Hepatocyte (in vitro differentiated cells): ENCODE measurements around the gene SPTLC1. TPM values are rescaled to one million over a fixed set of nuclear protein-coding genes. Genes with fewer than 3 reads are reported as not detected.

ENCODE experiments used
- DNase-seq: peaks from one replicate; pipeline ENCODE4 v3.0.0-alpha.2; 2016; ENCODE audit warnings: low spot score
- H2AFZ ChIP-seq: fragments of 200-600 bp; sonication (generic); 2 replicates; pipeline ENCODE4 v1.6.0; 2016; ENCODE audit warnings: antibody characterized with exemption, mild to moderate bottlenecking
- H3K27ac ChIP-seq: fragments of 200-600 bp; sonication (generic); 2 replicates; pipeline ENCODE4 v1.5.1; 2016; ENCODE audit warnings: mild to moderate bottlenecking
- H3K27me3 ChIP-seq: fragments of 200-600 bp; sonication (generic); 2 replicates; pipeline ENCODE4 v1.6.1; 2016
- H3K36me3 ChIP-seq: fragments of 200-600 bp; sonication (generic); replicated peaks from 2 replicates; pipeline ENCODE4 v1.5.1; 2016; ENCODE audit warnings: low read depth; ENCODE audit not compliant: insufficient read depth
- H3K4me1 ChIP-seq: fragments of 200-600 bp; sonication (generic); 2 replicates; pipeline ENCODE4 v1.5.1; 2016; ENCODE audit warnings: mild to moderate bottlenecking, moderate library complexity; ENCODE audit not compliant: insufficient read depth
- H3K4me2 ChIP-seq: fragments of 200-600 bp; sonication (generic); 2 replicates; pipeline ENCODE4 v1.6.0; 2016
- H3K4me3 ChIP-seq: fragments of 200-600 bp; sonication (generic); 2 replicates; pipeline ENCODE4 v1.5.1; 2016; ENCODE audit warnings: mild to moderate bottlenecking
- H3K79me2 ChIP-seq: fragments of 200-600 bp; sonication (generic); 2 replicates; pipeline ENCODE4 v1.6.0; 2017; ENCODE audit warnings: mild to moderate bottlenecking
- H3K9me2 ChIP-seq: fragments of 200-600 bp; sonication (generic); replicated peaks from 2 replicates; pipeline ENCODE4 v1.6.0; 2017; ENCODE audit warnings: mild to moderate bottlenecking; ENCODE audit not compliant: insufficient read depth
- H3K9me3 ChIP-seq: fragments of 200-600 bp; sonication (generic); 2 replicates; pipeline ENCODE4 v1.5.1; 2016; ENCODE audit warnings: low read depth, mild to moderate bottlenecking
- H4K20me1 ChIP-seq: fragments of 200-600 bp; sonication (generic); 2 replicates; pipeline ENCODE4 v1.6.0; 2016; ENCODE audit warnings: mild to moderate bottlenecking; ENCODE audit not compliant: insufficient read depth, poor library complexity, severe bottlenecking
- CTCF ChIP-seq: fragments of 200-600 bp; sonication (generic); IDR thresholded peaks from 2 replicates; pipeline ENCODE4 v1.5.1; 2016; ENCODE audit warnings: antibody characterized with exemption, mild to moderate bottlenecking; ENCODE audit not compliant: poor library complexity
- EZH2 ChIP-seq: fragments of 200-600 bp; sonication (generic); IDR thresholded peaks from 2 replicates; pipeline ENCODE4 v1.6.1; 2016; ENCODE audit warnings: antibody characterized with exemption, mild to moderate bottlenecking, borderline replicate concordance
- EZH2phosphoT487 ChIP-seq: fragments of 200-600 bp; sonication (generic); IDR thresholded peaks from one replicate; pipeline ENCODE4 v1.6.1; 2018; ENCODE audit warnings: antibody characterized with exemption, mild to moderate bottlenecking, low read depth, moderate library complexity; ENCODE audit not compliant: unreplicated experiment, severe bottlenecking
- WGBS: methylation state at CpG from one replicate; pipeline ENCODE4 v1.1.6; 2016; ENCODE audit warnings: low lambda C conversion rate; ENCODE audit errors: missing lambda C conversion rate; 5-methylcytosine and 5-hydroxymethylcytosine counted together
- polyA plus RNA-seq: library from polyadenylated mRNA; unstranded; fragments of >200 nt; fragmentation: Nextera tagmentation; extraction: Ambion mirVana; gene quantifications from 2 replicates; pipeline ENCODE4 v1.2.1, GENCODE V29; 2016
- total RNA-seq: library from RNA; depleted of rRNA; stranded (reverse); fragments of >200 nt; gene quantifications from 2 replicates; pipeline ENCODE4 v1.2.3, GENCODE V29; 2014

SPTLC1 gene
- total and polyA plus RNA-seq, 2 experiments from 2014 or later: 67.6 to 101 TPM

GRCh38 chr9:92036411-92036746, 78.8 kb downstream of the SPTLC1 start:
- H3K79me2 ChIP-seq: no peaks in the 10 kb centered on the region
- H3K27ac ChIP-seq: peak overlapping the region; percentile 79
- H3K4me3 ChIP-seq: no peak overlapping the region
- H2AFZ ChIP-seq: no peak overlapping the region
- TF ChIP-seq EZH2phosphoT487 (no peak), EZH2 (no peak), CTCF (no peak)
- no peak for DNase-seq
- H3K4me1 ChIP-seq: peaks cover 16% of the 10 kb centered on the region
- H3K27me3 ChIP-seq: no peaks in the 10 kb centered on the region
- peak overlapping the region; percentile 9 for H3K4me2 ChIP-seq
- no peaks in the 10 kb centered on the region for H3K9me3 ChIP-seq
- no peaks in the 10 kb centered on the region for H3K36me3 ChIP-seq
- WGBS: 86% methylated on average over 5 of the region's 5 CpGs
- H4K20me1 ChIP-seq: no peaks in the 10 kb centered on the region
- H3K9me2 ChIP-seq: no peaks in the 10 kb centered on the region

- no peaks in the 10 kb centered on the region for H3K79me2 ChIP-seq
- H3K4me2 ChIP-seq: peak overlapping the region; percentile 37
- peak; percentile 56 for DNase-seq
- H3K9me2 ChIP-seq: no peaks in the 10 kb centered on the region
- H3K36me3 ChIP-seq: no peaks in the 10 kb centered on the region
- no peak for TF ChIP-seq EZH2phosphoT487
- TF ChIP-seq CTCF: no peak
- no peak for TF ChIP-seq EZH2
- H3K4me3 ChIP-seq: no peak overlapping the region
- no peaks in the 10 kb centered on the region for H4K20me1 ChIP-seq
- no peak overlapping the region for H2AFZ ChIP-seq
- H3K4me1 ChIP-seq: peaks cover 16% of the 10 kb centered on the region
- WGBS: 69% methylated on average over 12 of the region's 12 CpGs
- no peaks in the 10 kb centered on the region for H3K9me3 ChIP-seq
- no peaks in the 10 kb centered on the region for H3K27me3 ChIP-seq
- peak overlapping the region; percentile 79 for H3K27ac ChIP-seq
These were observed 79.4 kb downstream of the SPTLC1 start for GRCh38 chr9:92035687-92036410.

- Histone ChIP-seq H3K79me2 (no peaks in the 10 kb centered on the region), H3K27ac (peak overlapping the region; percentile 79), H4K20me1 (no peaks in the 10 kb centered on the region), H3K36me3 (no peaks in the 10 kb centered on the region), H2AFZ (no peak overlapping the region), H3K27me3 (no peaks in the 10 kb centered on the region), H3K4me3 (no peak overlapping the region), H3K4me2 (peak overlapping the region; percentile 37), H3K4me1 (peaks cover 16% of the 10 kb centered on the region), H3K9me2 (no peaks in the 10 kb centered on the region), H3K9me3 (no peaks in the 10 kb centered on the region)
- DNase-seq: no peak
- WGBS: 72% methylated on average over 4 of the region's 4 CpGs
- no peak for TF ChIP-seq CTCF
- TF ChIP-seq EZH2: no peak
- TF ChIP-seq EZH2phosphoT487: no peak
These were observed 80.1 kb downstream of the SPTLC1 start for GRCh38 chr9:92035146-92035545.

- TF ChIP-seq EZH2phosphoT487 (no peak), CTCF (no peak), EZH2 (no peak)
- DNase-seq: no peak
- Histone ChIP-seq H3K79me2 (no peaks in the 10 kb centered on the region), H3K36me3 (no peaks in the 10 kb centered on the region), H3K27me3 (no peaks in the 10 kb centered on the region), H3K4me2 (no peak overlapping the region), H3K9me3 (no peaks in the 10 kb centered on the region), H3K4me1 (peaks cover 16% of the 10 kb centered on the region), H3K4me3 (no peak overlapping the region), H2AFZ (no peak overlapping the region), H3K9me2 (no peaks in the 10 kb centered on the region), H4K20me1 (no peaks in the 10 kb centered on the region), H3K27ac (no peak overlapping the region)
- 95% methylated on average over 5 of the region's 5 CpGs for WGBS
These were observed 81.2 kb downstream of the SPTLC1 start for GRCh38 chr9:92033991-92034390.
